B cell (primary cell): ENCODE results near the gene KLHDC7A. TPM values are rescaled to one million over a fixed set of nuclear protein-coding genes. Genes with fewer than 3 reads are reported as not detected.
A peak's percentile ranks its signal among the peaks of the same experiment; 100 is the strongest.

Experiments
- ATAC-seq: fragments of 200-7000 bp; cut with Tn5 transposase; one replicate; pipeline ENCODE4 v1.10.0; 2021; ENCODE audit warnings: low read depth, mild to moderate bottlenecking, moderate number of reproducible peaks, moderate library complexity
- CTCF ChIA-PET: fragments of 350-600 bp; sonication (Branson Sonifier 250); formaldehyde crosslinking; loops from one replicate; lab custom pipeline; 2021; ENCODE audit warnings: antibody characterized with exemption, inconsistent platforms; lab: Charles Lee
- POLR2A ChIA-PET: fragments of 350-600 bp; sonication (Branson Sonifier 250); formaldehyde crosslinking; loops from one replicate; lab custom pipeline; 2021; ENCODE audit warnings: antibody characterized with exemption; lab: Charles Lee
- DNase-seq: peaks from one replicate; pipeline ENCODE4 v3.0.0; 2013
- H2AFZ ChIP-seq: 2 replicates; pipeline ENCODE4 v1.6.1; 2012; ENCODE audit warnings: mild to moderate bottlenecking, low read depth, low read length; ENCODE audit not compliant: insufficient read depth, poor library complexity, severe bottlenecking
- H3K27ac ChIP-seq, 2 donors: 1 replicate in 1 of 2; 2 replicates in 1 of 2; pipeline ENCODE4 v1.5.1; 2012 to 2013; ENCODE audit warnings: low read length in 2 of 2, mild to moderate bottlenecking in 2 of 2, moderate library complexity in 1 of 2
- H3K27me3 ChIP-seq, 4 experiments: fragments of 200-600 bp in 1 of 4; sonication (generic) in 1 of 4; replicated peaks in 1 of 4; 1 replicate in 2 of 4; 2 replicates in 2 of 4; pipeline versions ENCODE4 v1.6.1 to v1.7.0; 2013 to 2016; ENCODE audit warnings: low read length in 3 of 4, mild to moderate bottlenecking in 2 of 4, mixed read lengths in 1 of 4, moderate library complexity in 1 of 4; ENCODE audit not compliant: insufficient read depth in 4 of 4, control insufficient read depth in 3 of 4; ENCODE audit errors: control extremely low read depth in 1 of 4
- H3K36me3 ChIP-seq, 2 experiments: replicated peaks in 1 of 2; 1 replicate in 1 of 2; 2 replicates in 1 of 2; pipeline versions ENCODE4 v1.6.1 to v1.7.1; 2013; ENCODE audit warnings: low read length in 1 of 2; ENCODE audit not compliant: insufficient read depth in 2 of 2, control insufficient read depth in 1 of 2; ENCODE audit errors: control extremely low read depth in 1 of 2, extremely low read depth in 1 of 2
- H3K4me1 ChIP-seq, 2 donors: fragments of 200-600 bp in 1 of 2; sonication (generic) in 1 of 2; 1 replicate in 1 of 2; 2 replicates in 1 of 2; pipeline versions ENCODE4 v1.5.1 to v1.6.1; 2013 to 2017; ENCODE audit warnings: low read length in 2 of 2; ENCODE audit not compliant: control insufficient read depth in 2 of 2, insufficient read depth in 2 of 2
- H3K4me2 ChIP-seq: replicated peaks from 2 replicates; pipeline ENCODE3; 2012; ENCODE audit warnings: mild to moderate bottlenecking, low read depth, low read length; ENCODE audit not compliant: poor library complexity, severe bottlenecking
- H3K4me3 ChIP-seq, 5 experiments: fragments of 200-600 bp in 1 of 5; sonication (generic) in 1 of 5; 1 replicate in 3 of 5; 2 replicates in 2 of 5; pipeline versions ENCODE4 v1.5.1 to v1.7.0; 2011 to 2016; ENCODE audit warnings: low read length in 4 of 5, mild to moderate bottlenecking in 4 of 5, low read depth in 2 of 5, control low read depth in 1 of 5, moderate library complexity in 1 of 5; ENCODE audit not compliant: insufficient read depth in 1 of 5; ENCODE audit errors: control extremely low read depth in 1 of 5, extremely low read depth in 1 of 5
- H3K79me2 ChIP-seq: fragments of 200-600 bp; sonication (generic); one replicate; pipeline ENCODE4 v1.6.0; 2016; ENCODE audit warnings: low read length; ENCODE audit not compliant: control insufficient read depth, insufficient read depth
- H3K9ac ChIP-seq: fragments of 200-600 bp; sonication (generic); 2 replicates; pipeline ENCODE4 v1.6.1; 2017; ENCODE audit warnings: mild to moderate bottlenecking, low read length, moderate library complexity
- H3K9me3 ChIP-seq, 3 donors: one replicate each; pipeline versions ENCODE4 v1.6.1 to v1.7.1; 2013; ENCODE audit warnings: low read length in 2 of 3; ENCODE audit not compliant: control insufficient read depth in 2 of 3, insufficient read depth in 1 of 3; ENCODE audit errors: control extremely low read depth in 1 of 3
- H4K20me1 ChIP-seq: 2 replicates; pipeline ENCODE4 v1.6.0; 2012; ENCODE audit warnings: mild to moderate bottlenecking, low read length; ENCODE audit not compliant: insufficient read depth, control insufficient read depth, poor library complexity, severe bottlenecking
- H3K27ac Mint-ChIP-seq: one replicate; pipeline ENCODE4 v1.8.0; 2021; ENCODE audit warnings: mixed read lengths
- H3K27me3 Mint-ChIP-seq: one replicate; pipeline ENCODE4 v1.8.0; 2021; ENCODE audit warnings: mixed read lengths
- H3K4me1 Mint-ChIP-seq: one replicate; pipeline ENCODE4 v1.8.0; 2021; ENCODE audit warnings: mixed read lengths
- H3K4me3 Mint-ChIP-seq: one replicate; pipeline ENCODE4 v1.8.0; 2021; ENCODE audit warnings: mixed read lengths
- H3K9me3 Mint-ChIP-seq: one replicate; pipeline ENCODE4 v1.8.0; 2022; ENCODE audit warnings: mixed read lengths; ENCODE audit not compliant: insufficient read depth
- CTCF ChIP-seq: fragments of 200-600 bp; IDR thresholded peaks from one replicate; pipeline ENCODE4 v1.8.0; 2022; ENCODE audit warnings: antibody characterized with exemption, mild to moderate bottlenecking
- EZH2 ChIP-seq: IDR thresholded peaks from 2 replicates; pipeline ENCODE4 v1.6.1; 2012; ENCODE audit warnings: borderline replicate concordance, low read depth, mild to moderate bottlenecking, moderate library complexity, low read length; ENCODE audit not compliant: insufficient read depth, poor library complexity, severe bottlenecking
- WGBS: methylation state at CpG from one replicate; pipeline ENCODE4 v1.1.5; 2013; ENCODE audit warnings: missing lambda C conversion rate; ENCODE audit not compliant: insufficient coverage; 5-methylcytosine and 5-hydroxymethylcytosine counted together
- intact Hi-C: fragments of 100-400 bp; cut with micrococcal nuclease; formaldehyde crosslinking; loops from one replicate; pipeline ENCODE4 v1.10.0; 2022
- polyA minus RNA-seq: library from RNA; depleted of rRNA, polyadenylated mRNA; stranded (reverse); fragments of >200 nt; gene quantifications from 2 replicates; pipeline ENCODE4 v1.2.3, GENCODE V29; 2012
- polyA plus RNA-seq: library from polyadenylated mRNA; depleted of rRNA; stranded (reverse); fragments of >200 nt; gene quantifications from 2 replicates; pipeline ENCODE4 v1.2.3, GENCODE V29; 2012
- total RNA-seq, 2 donors: library from RNA; stranded (reverse); fragments of 120-200 nt in 1 of 2; gene quantifications; 1 replicate in 1 of 2; 2 replicates in 1 of 2; pipeline versions ENCODE4 v1.2.3 to v1.2.4, GENCODE V29; 2013 to 2022

KLHDC7A gene
- total RNA-seq (not detected in 2 replicates), polyA plus RNA-seq (not detected in 2 replicates), polyA minus RNA-seq (0.07 TPM in 1 of 2 replicates, not detected in the other)
- not detected for total RNA-seq (2013)

GRCh38 chr1:18480315-18481189 is at the start of gene KLHDC7A:
Gene KLHDC7A, plus strand, starts transcription at chr1:18480930. Its CDS starts 52 bp downstream, at chr1:18480982.
- Histone ChIP-seq H3K27me3 (peaks cover 0 to 7% (median 0%) of the 10 kb centered on the region in 4 experiments), H4K20me1 (no peaks in the 10 kb centered on the region), H2AFZ (no peak within 1 kb of the TSS), H3K79me2 (no peaks in the 10 kb centered on the region), H3K9me3 (no peaks in the 10 kb centered on the region), H3K36me3 (no peaks in the 10 kb centered on the region), H3K27ac (no peak within 1 kb of the TSS), H3K9ac (no peak within 1 kb of the TSS), H3K4me1 (peaks cover 5 to 6% of the 10 kb centered on the region in 2 donors), H3K4me2 (peak within 1 kb of the TSS; percentile 19), H3K4me3 (no peak within 1 kb of the TSS)
- 58% methylated on average over 11 of the region's 13 CpGs for WGBS
- Mint-ChIP-seq H3K27ac (no peak within 1 kb of the TSS), H3K9me3 (no peaks in the 10 kb centered on the region), H3K27me3 (peaks cover 22% of the 10 kb centered on the region), H3K4me1 (no peaks in the 10 kb centered on the region), H3K4me3 (no peak within 1 kb of the TSS)
- ChIA-PET POLR2A (no interaction called here), CTCF (no interaction called here)
- no peak for DNase-seq
- intact Hi-C loops: no loop called here
- TF ChIP-seq CTCF (no peak), EZH2 (no peak)
- no peak for ATAC-seq

- no peaks in the 10 kb centered on the region for H3K27me3 ChIP-seq
- Mint-ChIP-seq H3K4me1 (no peaks in the 10 kb centered on the region), H3K27ac (no peak overlapping the region), H3K9me3 (no peaks in the 10 kb centered on the region), H3K27me3 (peaks cover 19% of the 10 kb centered on the region), H3K4me3 (no peak overlapping the region)
- no peak overlapping the region for H3K27ac ChIP-seq
- intact Hi-C loops: no loop called here
- POLR2A ChIA-PET: no interaction called here
- no peak overlapping the region for H3K9ac ChIP-seq
- CTCF ChIA-PET: no interaction called here
- no peak overlapping the region for H3K4me2 ChIP-seq
- H4K20me1 ChIP-seq: no peaks in the 10 kb centered on the region
- no peak overlapping the region for H3K4me3 ChIP-seq
- TF ChIP-seq CTCF: no peak
- no peak for TF ChIP-seq EZH2
- H3K9me3 ChIP-seq: peaks cover 0 to 17% (median 0%) of the 10 kb centered on the region in 3 donors
- DNase-seq (no peak), ATAC-seq (no peak)
- 64% methylated on average over 2 of the region's 3 CpGs for WGBS
- no peak overlapping the region for H2AFZ ChIP-seq
- H3K79me2 ChIP-seq: no peaks in the 10 kb centered on the region
- no peaks in the 10 kb centered on the region for H3K36me3 ChIP-seq
- H3K4me1 ChIP-seq: no peaks in the 10 kb centered on the region
These were observed 46.7 kb upstream of the KLHDC7A start for GRCh38 chr1:18434041-18434440.
